PFSK-1 (cell line): Measurements from ENCODE around the gene CEPT1.

Source experiments
- FOXP2 ChIP-seq: optimal IDR thresholded peaks from 2 replicates; pipeline ENCODE3; 2011; ENCODE audit warnings: borderline replicate concordance, control low read depth, inconsistent platforms; ENCODE audit not compliant: insufficient read depth; ENCODE audit errors: extremely low read length, extremely low read depth
- POLR2AphosphoS5 ChIP-seq: IDR thresholded peaks from 2 replicates; pipeline ENCODE4 v1.6.1; 2012; ENCODE audit warnings: low read depth, mild to moderate bottlenecking, control low read depth, low read length, moderate library complexity
- SIN3A ChIP-seq: IDR thresholded peaks from 2 replicates; pipeline ENCODE4 v1.6.1; 2012; ENCODE audit warnings: mild to moderate bottlenecking, low read length, moderate library complexity, borderline replicate concordance; ENCODE audit not compliant: insufficient read depth
- TAF1 ChIP-seq: IDR thresholded peaks from 2 replicates; pipeline ENCODE4 v1.6.1; 2012; ENCODE audit warnings: low read length, control low read depth, borderline replicate concordance; ENCODE audit not compliant: insufficient read depth
- TF ChIP-seq, protein P1 (sequence below), 2 experiments: IDR thresholded peaks; 2 replicates each; pipeline versions ENCODE4 v1.6.1 to v1.8.0; 2011 to 2012; ENCODE audit warnings: low read depth in 2 of 2, low read length in 2 of 2, control low read depth in 1 of 2, inconsistent platforms in 1 of 2, mild to moderate bottlenecking in 1 of 2, moderate library complexity in 1 of 2; ENCODE audit not compliant: insufficient read depth in 1 of 2

The CEPT1 gene

DNA sequence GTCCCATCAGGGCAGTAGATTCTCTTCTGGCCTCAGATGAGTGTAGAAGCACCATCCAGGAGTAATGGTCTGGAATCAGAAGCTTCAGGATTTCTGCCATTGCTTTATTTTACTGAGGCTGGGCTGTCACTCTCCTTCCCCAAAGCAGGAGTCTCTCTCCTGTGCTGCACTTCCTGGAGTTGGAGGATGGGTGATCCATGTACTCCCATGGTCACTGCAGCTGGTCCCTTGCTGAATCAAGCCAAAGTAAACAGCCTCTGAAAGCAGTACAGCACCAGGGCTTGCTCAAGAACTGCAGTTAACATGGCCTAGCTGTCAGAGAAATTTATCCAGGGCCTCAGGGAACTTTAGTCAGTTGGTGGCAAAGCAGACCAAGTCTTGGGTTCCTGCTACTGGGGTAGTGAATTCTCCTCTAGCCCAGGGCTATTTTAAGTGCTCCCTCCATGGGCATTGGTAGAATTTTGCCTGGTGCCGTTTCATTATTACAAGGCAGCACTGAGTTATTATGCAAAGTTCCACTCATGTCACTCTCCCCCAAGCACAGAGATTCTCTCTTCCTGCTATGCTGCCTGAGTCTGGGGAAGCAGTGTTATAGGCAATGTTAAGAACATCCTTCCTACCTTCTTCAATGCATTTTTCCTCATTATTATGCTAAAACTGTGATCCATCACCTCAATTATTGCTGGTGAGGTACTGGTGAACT is 29.7 kb upstream of the CEPT1 start:
- TF ChIP-seq POLR2AphosphoS5 (no peak), FOXP2 (no peak), SIN3A (no peak)
- TF ChIP-seq, protein P1, sequence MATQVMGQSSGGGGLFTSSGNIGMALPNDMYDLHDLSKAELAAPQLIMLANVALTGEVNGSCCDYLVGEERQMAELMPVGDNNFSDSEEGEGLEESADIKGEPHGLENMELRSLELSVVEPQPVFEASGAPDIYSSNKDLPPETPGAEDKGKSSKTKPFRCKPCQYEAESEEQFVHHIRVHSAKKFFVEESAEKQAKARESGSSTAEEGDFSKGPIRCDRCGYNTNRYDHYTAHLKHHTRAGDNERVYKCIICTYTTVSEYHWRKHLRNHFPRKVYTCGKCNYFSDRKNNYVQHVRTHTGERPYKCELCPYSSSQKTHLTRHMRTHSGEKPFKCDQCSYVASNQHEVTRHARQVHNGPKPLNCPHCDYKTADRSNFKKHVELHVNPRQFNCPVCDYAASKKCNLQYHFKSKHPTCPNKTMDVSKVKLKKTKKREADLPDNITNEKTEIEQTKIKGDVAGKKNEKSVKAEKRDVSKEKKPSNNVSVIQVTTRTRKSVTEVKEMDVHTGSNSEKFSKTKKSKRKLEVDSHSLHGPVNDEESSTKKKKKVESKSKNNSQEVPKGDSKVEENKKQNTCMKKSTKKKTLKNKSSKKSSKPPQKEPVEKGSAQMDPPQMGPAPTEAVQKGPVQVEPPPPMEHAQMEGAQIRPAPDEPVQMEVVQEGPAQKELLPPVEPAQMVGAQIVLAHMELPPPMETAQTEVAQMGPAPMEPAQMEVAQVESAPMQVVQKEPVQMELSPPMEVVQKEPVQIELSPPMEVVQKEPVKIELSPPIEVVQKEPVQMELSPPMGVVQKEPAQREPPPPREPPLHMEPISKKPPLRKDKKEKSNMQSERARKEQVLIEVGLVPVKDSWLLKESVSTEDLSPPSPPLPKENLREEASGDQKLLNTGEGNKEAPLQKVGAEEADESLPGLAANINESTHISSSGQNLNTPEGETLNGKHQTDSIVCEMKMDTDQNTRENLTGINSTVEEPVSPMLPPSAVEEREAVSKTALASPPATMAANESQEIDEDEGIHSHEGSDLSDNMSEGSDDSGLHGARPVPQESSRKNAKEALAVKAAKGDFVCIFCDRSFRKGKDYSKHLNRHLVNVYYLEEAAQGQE (IDR thresholded peaks at IDR 0.05; ENCODE audit: insufficient read depth in 1 of 2, low read depth in 2 of 2, low read length in 2 of 2): no peak

DNA sequence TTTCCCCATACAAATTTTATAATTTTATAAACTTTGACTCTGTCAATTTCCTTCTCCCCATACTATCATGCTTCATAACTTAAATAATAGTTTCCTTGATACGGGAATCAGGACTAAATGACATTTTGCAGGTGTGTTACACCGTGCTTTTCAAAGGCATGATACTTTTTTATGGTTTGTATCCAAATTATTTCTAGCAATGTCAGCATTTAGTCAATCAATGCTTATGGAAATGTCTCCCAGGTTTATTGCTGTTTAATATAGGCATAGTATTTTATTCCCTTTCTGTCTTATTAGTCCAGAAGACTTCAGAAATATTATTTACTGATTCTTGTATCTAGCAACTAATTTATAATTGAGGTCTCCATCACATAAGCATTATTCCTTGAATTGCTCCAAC is 23.5 kb upstream of the CEPT1 start:
- TF ChIP-seq TAF1 (no peak), SIN3A (no peak), POLR2AphosphoS5 (no peak), FOXP2 (no peak)
- TF ChIP-seq, protein P1 (IDR thresholded peaks at IDR 0.05; ENCODE audit: insufficient read depth in 1 of 2, low read depth in 2 of 2, low read length in 2 of 2): no peak

DNA sequence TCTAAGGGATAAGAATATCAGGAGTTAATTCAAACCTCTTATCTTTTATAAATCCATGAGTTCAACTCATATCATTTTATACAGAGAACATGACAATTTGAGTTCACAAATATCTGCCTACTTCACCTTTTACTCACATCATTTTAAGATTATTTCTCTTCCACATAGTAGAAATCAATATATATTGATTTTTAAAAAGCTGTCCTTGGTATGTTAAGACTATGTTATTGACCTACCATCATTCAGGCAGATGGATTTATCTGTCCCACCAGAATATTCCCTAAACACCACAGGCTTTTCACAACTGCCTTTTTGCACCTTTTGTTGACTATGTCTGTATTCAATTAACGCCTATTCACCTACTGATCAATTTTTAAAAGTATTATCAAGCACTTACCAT is 13.7 kb upstream of the CEPT1 start:
- TF ChIP-seq FOXP2 (no peak), TAF1 (no peak), SIN3A (no peak)
- TF ChIP-seq, protein P1 (IDR thresholded peaks at IDR 0.05; ENCODE audit: insufficient read depth in 1 of 2, low read depth in 2 of 2, low read length in 2 of 2): no peak

DNA sequence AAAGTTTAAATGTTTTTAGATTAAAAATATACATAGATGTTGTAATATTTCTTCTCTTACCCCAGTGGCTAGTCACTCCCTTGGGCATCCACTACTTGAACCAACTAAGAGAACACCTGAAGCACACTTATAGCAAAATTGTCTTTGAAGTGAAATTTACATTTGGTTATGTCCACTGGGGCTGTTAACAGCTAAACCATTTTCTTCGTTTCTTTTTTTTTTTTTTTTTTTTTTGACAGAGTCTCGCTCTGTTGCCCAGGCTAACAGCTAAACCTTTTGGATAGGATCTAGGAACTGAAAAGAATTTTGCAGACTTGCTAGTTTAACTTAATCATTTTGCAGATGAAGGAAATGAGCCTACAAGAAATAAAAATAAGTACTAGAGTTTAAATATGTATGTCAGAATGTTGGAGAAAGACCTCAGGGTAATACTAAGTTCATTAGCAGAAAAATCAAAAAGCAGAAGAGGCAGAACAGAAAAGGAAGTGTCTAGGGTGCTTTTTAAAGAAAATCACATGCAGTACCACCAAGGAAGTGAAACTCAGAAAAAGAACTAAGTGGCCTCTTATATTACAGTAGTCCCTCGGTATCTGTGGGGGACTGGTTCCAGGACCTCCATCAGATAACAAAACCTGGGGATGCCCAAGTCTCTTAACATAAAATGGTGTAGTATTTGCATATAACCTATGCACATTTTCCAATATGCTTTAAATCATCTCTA is 11.9 kb upstream of the CEPT1 start:
- TF ChIP-seq TAF1: no peak
- no peak for TF ChIP-seq POLR2AphosphoS5

DNA sequence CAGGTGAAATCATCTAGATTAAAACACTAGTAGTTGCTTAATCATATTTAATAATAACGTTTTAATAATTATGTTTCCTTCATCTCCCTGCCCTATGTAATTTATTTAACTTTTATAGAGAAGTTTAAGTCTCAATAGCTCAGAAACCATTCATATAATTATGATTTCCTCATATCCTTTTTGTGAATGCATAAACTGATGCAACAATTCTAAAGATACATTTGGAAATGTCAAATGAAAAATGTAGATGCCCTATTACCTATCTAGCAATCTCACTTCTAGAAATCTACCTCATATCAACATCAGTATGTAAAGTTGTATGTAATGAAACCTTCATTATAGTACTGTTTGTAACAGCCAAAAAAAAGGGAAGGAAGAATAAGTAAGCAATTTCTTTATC is 10.6 kb upstream of the CEPT1 start:
- TF ChIP-seq, protein P1 (IDR thresholded peaks at IDR 0.05; ENCODE audit: insufficient read depth in 1 of 2, low read depth in 2 of 2, low read length in 2 of 2): no peak
- TF ChIP-seq POLR2AphosphoS5: no peak
- TF ChIP-seq SIN3A: no peak
- no peak for TF ChIP-seq TAF1
- TF ChIP-seq FOXP2: no peak
